HG03159 (cell line): Measurements from ENCODE around the gene TGM5.
"Not testable (repeated sequence)": the region's sequence is repeated elsewhere in the genome, so short reads cannot be mapped to it uniquely, and the experiment has no call there.

Experiments
- ATAC-seq: cut with Tn5 transposase; IDR thresholded peaks from one replicate; pipeline ENCODE4 v1.9.1; 2021; ENCODE audit warnings: mild to moderate bottlenecking, moderate library complexity; ENCODE audit not compliant: unreplicated experiment

TGM5 gene

DNA sequence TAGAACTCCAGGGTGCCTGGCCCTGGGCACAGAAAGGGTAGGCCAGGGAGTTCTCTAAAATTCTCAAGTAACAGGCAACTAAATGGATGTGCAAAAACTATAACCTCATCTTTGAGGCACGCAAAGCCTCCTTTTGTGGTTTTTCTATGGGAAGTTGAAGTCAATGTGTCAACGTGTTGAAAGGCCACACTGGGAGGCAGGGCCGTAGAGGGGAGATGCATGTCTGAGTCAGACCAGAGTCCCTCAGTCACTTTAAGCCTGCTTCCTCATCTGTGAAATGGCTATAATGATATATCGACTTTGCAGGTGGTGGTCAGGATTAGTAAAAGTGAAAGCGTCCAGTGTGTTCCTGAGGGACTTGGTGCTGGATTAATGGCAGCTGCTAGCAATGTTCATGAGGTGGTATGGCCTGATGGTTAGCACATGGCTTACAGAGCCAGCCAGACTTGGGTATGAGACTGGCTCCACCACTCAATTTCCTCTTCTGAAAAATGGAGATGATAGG, 17.0 kb downstream of the TGM5 start:
- ATAC-seq = peak; percentile 49

DNA sequence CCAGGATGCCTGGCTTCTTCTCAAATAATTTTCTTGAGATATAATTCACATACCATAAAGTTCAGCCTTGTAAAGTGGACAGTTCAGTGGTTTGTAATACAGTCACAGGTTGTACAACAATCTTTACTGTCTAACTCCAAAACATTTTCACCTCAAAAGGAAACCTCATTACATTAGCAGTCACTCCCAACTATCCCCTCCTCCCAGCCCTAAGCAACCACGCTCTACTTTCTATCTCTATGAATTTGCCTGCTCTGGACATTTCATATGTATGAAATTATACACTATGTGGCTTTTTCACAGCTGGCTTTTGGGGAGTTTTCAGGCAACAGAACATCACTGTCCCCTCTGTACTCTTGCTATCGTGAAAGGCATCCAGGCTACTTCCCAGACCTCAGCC, 17.5 kb downstream of the TGM5 start:
- ATAC-seq = peak; percentile 7

DNA sequence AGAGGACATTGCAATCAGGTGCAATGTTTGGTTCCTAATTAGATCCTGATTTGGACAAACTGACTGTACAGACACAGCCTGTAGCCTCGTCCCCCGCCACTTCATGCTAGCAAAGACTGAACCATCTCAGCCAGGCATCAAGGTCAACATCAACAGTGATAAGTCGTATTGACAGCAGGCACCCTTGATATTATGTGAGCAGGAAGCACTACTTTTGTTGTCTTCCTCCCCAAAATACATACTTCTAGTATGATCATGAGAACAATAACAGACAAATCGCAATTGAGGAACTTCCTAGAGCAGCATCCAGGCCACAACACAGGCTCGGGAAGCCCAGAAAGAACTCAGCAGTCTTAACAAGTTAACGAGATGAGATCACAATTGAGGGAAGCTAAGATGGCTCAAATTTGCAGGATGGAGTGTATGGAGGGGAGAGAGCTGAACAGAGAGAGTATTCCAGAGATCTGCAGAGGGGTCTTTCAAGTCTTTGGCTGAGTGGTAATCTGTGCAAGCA, 20.4 kb downstream of the TGM5 start:
- no peak for ATAC-seq

DNA sequence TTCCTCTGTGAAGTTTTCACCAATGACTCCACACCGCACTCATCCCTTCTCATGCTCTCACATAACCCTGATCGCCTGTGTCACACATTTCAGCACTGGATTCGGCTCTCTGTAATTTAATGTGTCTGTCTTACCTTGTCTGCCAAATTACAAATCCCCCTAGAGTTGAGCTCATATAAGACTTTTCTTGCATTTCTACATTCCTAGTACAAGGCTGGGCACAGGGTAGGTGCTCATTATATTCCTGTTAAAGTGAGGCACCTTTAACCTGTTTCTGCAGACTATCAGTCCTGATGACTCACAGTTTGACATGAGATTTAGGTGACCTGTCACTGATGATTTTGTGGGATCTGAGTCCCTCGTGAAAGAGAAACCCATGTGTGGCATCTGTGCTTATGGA, 22.6 kb downstream of the TGM5 start:
- no peak for ATAC-seq

DNA sequence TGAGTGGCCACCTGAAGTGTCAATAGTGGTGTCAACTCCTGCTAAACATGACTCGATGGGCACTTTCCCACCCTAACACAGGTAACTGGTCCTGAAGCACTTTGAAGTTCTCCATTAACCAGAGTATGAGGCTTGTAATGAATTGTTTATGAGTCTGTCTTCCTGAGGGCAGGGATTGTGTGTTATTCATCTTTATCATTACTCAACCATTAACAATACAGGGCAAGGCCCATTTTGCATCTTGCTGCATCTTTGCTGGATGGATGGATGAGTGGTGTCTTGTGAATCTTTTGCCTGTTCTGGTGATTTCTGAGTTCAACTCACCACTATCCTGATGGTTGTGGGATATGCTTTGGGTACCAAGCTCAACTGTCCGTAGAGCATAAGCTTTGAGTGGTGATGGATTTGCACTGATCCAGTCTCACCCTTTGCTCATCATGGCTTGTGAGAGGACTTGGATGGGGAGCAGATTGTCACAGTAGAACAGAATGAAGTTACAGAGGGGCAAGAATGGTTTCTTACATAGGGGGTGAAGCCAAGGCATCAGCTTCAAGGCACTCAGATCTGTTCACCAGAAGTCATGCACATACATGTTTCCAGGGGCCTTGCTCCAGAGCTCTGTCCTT, 23.6 kb downstream of the TGM5 start:
- ATAC-seq = no peak

DNA sequence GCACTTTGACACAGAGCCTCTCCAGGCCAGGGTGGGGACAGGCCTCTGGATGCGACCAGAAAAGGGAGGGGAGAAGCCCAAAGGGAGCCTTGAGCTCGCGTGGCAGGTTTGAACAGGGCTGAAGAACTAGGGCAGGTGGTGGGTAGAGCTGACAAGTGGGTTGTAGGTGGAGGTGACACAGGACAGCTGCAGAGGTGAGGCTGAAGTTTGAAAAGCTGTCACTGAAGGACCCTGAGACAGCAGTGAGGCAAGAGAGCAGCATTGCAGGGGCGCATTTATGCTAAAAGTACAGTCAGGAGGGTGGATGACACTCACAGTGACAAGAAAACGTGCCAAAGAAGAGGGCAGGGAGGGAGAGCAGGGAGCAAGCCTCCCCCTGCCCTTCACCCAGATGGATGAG, 24.1 kb downstream of the TGM5 start:
- no peak for ATAC-seq

DNA sequence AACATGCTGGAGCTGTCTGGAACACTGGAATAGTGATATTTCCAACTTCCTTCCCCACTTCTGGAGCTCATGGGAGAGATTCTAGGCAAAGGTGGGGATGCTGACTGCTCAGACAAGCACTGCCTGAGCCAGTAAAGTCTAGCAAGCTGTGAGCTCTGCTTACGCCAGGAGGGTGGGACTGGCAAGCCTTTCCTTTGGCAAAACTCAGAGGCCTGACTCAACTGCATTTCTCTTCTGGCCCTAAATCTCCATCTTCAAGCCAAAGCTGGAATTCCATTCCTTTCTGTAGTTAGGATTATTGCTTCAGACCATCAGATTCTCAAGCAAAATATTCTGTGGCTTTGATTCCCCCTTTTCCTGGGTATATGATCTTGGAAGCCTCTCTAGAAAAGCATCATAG, 25.6 kb downstream of the TGM5 start:
- no peak for ATAC-seq

DNA sequence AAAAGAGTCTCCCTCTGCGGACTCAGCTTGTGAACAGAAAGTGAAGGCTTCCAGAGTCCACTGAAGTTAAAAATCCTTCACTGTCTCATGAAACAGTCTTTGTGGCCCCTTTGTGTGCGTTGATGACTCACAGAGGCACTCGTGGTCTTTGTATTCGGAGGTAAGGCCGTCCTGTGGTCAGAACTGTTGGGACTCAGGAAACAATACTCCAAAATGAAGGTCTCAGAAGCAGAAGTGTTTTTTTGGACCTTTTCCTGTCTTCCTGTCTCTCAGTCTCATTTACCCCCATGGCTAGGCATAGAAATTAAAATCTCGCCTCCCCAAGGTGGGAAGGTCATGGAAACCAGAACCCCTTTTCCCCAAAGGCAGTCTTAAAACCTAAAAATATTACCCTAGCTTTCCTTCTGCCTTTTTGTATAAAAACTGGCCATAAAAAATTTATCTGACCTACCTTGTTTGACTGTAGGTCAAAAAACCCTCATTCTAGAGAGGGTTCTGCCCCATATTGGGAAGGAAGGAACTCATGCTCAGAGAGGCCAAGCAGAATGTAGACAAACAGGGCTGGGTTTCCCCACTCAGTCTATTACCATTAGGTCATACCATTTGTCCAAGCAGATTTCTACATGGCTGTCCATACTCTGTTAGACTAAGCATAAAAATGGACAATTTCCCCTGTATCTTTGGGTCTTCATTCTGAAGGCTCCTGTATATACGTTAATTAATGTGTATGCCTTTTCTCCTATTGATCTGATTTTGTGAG, 26.8 kb downstream of the TGM5 start:
- no peak for ATAC-seq

DNA sequence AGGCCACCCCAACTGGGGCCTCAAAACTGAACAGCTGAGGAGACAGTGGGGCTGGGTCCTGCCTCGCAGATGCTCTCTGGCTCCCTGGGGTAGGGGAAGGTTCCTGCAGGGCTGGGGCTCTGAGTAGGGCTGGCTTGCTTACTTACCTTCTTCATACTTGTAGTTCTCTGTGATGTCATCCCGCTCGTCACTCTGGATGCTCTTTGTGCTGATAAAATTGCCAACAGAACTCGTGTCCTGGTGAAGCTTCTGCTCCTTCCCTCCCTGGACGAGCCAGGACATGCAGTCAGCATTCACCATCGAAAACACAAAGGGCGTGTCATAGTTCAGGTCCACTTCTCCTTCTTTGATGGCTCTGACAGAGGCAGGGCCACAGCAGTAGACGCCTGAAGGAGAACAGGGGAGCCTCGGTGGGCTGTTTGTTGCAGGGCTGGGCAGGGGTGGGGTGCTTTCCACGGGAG, 28.0 kb downstream of the TGM5 start:
- ATAC-seq = no peak

DNA sequence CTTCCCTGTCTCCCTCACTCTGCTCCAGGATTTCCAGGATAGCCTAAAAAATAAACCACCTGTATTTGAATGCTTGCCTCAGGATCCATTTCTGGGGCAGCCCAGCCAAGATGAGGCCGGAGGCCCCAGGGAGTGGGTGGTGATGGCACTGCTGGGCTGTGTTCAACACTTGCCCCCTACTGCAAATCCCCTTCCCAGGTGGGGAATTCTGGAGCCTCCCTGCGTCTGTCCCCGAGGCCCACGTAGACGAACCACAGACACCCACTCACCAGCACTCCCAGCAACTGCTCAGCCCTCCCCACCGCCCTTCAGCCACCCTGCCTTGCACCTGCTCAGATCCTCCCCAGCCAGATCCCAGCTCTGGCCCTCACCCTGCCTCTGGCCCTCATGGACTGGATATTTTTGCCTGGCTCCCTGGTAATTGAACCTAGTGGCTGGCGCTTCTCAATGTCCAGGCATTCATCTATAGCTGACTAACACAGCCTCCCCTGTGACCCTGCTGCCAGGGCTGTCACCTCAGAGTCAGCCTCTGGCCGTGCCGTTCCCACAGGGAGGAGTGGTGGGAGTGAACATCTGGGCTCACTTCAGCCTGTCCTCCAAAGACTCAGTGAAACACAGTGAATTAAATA, 28.8 kb downstream of the TGM5 start:
- ATAC-seq = no peak

- no peak for ATAC-seq
These were observed 31.2 kb downstream of the TGM5 start for GRCh38 chr15:43235536-43235935.

GRCh38 chr15:43232289-43232874, 34.3 kb downstream of the TGM5 start:
- no peak for ATAC-seq

GRCh38 chr15:43230640-43231115, 36.0 kb downstream of the TGM5 start:
- ATAC-seq = no peak

GRCh38 chr15:43229977-43230376, 36.8 kb downstream of the TGM5 start:
- ATAC-seq = no peak

GRCh38 chr15:43226436-43227305, 40.1 kb downstream of the TGM5 start:
- ATAC-seq = no peak

- not testable (repeated sequence) for ATAC-seq
These were observed 40.8 kb downstream of the TGM5 start for GRCh38 chr15:43225950-43226255.

DNA sequence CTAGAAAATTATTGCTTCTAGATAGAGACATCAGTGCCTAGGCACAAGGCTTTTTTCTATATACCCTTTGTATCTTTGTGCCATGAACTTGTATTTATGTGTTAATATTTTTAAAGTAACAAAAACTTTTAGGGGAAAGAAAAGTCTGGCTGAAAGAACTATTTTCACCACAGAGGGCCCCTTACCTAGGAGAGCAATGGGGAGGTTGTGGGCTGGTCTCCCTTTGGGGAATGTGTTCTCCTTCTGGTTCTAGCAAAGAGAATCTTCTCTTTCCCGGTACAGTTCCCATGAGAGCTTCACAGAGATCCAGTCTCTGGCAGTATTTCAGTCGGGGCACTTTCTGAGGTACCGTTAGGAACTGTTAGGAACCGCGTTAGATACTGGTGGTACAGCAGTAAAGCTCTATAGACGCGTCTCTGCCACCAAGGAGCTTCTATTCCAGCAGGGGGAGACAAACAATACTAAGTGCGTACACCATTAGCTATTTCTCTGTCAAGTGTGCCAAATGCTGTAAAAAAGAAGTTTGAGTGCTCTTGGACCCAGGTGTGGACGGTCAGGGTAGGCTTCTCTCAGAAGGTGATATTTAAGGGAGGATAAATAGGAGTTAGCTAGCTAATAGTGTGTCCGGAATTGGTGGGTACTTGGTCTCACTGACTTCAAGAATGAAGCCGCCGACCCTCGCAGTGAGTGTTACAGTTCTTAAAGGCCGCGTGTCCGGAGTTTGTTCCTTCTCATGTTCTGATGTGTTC, 41.4 kb downstream of the TGM5 start:
- ATAC-seq = no peak

- no peak for ATAC-seq
These were observed 45.3 kb downstream of the TGM5 start for GRCh38 chr15:43221422-43221821.

GRCh38 chr15:43220991-43221403, 45.7 kb downstream of the TGM5 start, which contains the start of gene EPB42:
Gene EPB42 (minus strand): TSS chr15:43221018. CDS start chr15:43220825, 193 bp downstream.
- no peak for ATAC-seq
